Stimulated activated CD8-positive, alpha-beta memory T cell treated with anti-CD3 and anti-CD28 coated beads, Interleukin-7, amount 100 ng/mL, for 1 hour (primary cell): ENCODE data around the gene CCT8.

Experiments
- DNase-seq, 2 donors: peaks; one replicate each; pipeline ENCODE4 v3.0.0-alpha.2; 2020; ENCODE audit warnings: low read depth in 2 of 2

CCT8 gene

DNA sequence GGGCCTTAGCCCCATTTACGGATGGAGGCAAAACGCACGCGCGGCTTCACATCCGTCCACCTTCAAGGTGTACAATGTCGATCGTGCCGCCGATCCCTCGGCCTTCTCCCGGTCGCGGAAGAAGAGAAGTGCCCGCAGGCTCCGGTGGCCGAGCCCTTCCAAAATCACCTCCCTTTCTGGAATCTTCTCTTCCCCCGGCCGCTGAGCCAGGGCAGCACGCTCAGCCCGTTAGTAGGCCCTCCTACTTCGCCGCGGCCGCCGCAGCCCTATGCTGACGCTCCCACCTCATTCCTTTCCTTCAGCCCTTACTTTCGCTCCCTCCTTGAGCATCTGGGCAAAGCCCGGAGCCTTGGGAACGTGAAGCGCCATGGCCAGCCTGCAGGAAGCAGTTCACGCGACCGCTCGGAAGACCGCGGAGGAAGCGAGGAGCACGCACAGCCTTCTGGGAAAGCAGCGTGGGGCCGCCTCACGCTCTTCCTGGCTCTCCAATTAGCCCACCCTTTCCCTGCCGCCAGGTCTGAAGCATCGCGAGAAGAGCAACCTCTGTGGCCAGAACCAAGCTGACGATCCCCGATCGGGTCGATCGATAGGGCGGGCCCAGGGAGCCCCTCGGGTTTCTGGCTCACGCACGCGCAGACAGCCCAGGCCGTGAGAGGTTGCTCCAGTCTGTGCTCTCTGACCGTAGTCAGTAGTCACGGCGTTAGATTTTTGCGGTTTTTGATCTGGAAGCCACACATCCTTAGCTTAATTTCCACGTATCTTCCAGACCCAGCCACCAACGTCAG lies at the start of gene CCT8:
TSS of gene CCT8 (minus strand) at position 427 of the 785 bp plus-strand sequence. CDS start at position 369, 58 bp downstream.
- peak; percentile 97 for DNase-seq

- DNase-seq: no peak
These were observed 48.3 kb upstream of the CCT8 start for GRCh38 chr21:29121759-29122158.

GRCh38 chr21:29117372-29117955 lies 44.0 kb upstream of the CCT8 start:
- no peak for DNase-seq

- DNase-seq: no peak
These were observed 42.5 kb upstream of the CCT8 start for GRCh38 chr21:29115899-29116298.

- DNase-seq: no peak
These were observed 41.5 kb upstream of the CCT8 start for GRCh38 chr21:29114765-29115500.

- no peak for DNase-seq
These were observed 31.8 kb upstream of the CCT8 start for GRCh38 chr21:29105218-29105617.

DNA sequence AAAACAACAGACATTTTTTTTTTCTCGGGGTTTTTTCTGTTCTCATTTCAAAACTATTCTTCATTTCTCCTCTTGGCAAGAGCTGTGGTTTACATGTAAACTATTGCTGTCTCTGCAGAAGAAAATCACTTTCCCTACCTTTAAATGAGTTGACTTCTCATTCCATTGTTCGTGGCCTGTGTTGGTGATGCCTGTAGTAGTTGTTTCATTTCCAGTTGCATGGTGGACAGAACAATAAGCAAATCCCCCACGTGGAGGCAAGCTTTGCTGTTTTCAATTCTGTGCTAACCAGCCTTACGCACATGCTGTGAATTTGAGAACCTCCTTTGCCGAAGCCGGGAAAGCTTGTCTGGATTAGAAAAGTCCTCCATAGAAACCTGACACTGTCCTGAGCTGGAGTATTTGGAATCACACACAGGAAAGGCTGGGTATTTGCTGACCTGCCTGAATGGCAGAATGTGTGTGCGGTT lies 30.8 kb upstream of the CCT8 start:
- no peak for DNase-seq

DNA sequence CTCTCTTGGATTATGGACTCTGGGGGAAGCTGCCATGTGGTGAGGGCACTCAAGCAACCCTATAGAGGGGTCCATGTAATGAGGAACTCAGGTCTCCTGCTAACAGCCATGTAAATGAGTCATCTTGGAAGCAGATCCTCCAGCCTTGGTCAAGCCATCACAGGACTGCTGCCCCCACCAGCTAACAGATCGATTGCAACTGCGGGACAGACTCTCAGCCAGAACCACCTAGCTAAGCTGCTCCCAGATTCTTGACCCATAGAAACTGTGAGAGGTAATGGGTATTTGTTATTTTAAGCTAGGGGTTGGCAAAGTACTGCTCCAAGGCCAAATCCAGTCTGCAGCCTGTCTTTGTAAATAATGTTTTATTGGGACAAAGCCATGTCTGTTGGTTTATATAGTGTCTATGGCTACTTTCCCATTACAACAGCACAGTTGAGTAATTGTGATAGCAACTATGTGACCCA lies 29.4 kb upstream of the CCT8 start:
- DNase-seq: no peak

- DNase-seq: no peak
These were observed 24.7 kb upstream of the CCT8 start for GRCh38 chr21:29098156-29098555.

DNA sequence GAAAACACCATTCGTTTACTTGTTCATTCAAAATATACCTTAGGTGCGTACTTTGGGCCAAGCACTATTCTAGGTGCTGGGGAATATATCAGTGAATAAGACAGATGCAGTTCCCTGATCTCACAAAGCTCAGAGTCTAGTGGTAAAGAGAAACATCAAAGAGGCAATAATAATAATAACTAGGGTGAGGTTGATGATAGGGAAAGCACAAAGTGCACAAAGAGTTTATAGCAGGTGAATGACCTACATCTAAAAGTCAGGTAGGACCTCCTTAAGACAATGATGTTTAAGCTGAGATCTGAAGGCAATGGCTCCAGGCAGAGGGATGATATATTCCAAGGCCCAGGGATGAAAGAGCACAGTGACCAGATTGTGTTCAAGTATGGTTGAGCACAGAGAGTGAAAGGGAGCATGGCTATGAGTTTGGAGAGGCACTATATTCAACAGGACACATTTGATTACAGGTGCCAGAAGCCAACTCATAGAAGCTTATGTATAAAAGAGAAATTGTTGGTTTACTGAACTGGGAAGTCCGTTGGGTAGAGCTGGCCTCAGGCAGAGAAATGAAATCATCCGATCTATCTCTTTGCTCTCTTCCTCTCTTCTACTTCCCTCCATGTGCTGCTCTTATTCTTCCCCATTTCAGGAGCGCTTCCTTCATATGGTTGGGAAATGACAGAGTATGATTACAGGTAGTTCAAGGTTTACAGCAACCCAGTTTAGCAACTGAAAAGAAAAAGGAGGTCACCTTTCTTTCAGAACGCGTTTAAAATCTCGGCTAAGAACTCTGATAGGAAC lies 23.0 kb upstream of the CCT8 start:
- DNase-seq: no peak

DNA sequence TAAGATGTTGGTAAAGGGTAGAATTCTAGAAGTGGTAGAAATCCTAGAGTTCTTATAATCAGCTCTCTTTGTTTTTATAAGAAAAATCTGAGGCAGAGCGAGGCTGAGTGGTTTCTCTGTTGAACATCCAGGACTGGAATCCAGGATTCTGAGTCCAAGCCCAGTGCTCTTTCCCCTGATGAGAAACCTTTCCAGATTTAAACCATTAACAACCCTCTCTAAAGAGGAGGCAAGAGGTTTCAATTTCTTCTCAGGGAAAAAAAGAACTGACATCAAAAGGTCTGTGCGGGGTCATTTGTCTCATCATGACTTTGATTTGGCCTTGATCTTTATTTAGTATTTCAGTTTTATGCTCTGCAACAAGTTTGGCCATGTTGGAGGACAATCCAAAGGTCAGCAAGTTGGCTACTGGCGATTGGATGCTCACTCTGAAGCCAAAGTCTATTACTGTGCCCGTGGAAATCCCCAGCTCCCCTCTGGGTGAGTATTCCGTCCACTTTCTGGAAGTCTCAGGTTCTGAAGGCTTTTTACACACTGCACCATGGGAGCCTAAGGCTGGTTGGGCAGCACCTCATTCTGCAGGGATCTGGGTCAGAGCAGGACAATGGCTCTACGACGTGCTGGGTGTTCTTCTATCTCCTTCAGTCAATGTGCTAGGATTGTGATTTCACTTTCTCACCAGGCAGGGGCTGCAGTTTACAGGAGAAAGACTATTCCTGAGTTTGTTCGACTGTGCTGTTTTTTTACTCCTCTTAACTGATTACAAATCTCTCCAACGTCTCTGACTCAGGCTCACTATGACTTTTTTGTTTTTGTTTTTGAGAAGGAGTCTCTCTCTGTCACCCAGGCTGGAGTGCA lies 18.9 kb upstream of the CCT8 start:
- no peak for DNase-seq

DNA sequence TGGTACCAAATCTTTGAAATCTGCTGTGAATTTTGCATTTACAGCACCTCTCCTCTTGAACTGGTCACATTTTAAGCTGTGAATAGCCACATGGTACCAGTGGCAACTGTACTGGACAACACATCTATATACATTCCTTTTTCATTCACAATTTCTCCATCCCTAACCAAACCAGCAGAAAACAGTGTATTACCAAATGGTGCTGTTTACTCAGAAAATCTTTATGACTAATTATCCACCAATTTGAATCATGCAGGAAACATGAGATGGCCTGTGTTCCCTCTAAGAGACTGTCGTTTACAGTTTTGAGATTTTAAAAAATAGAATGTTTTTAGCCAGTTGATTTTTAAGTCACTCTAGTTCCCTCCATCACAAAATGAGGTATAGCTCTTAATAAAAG lies 17.6 kb upstream of the CCT8 start:
- DNase-seq: no peak

DNA sequence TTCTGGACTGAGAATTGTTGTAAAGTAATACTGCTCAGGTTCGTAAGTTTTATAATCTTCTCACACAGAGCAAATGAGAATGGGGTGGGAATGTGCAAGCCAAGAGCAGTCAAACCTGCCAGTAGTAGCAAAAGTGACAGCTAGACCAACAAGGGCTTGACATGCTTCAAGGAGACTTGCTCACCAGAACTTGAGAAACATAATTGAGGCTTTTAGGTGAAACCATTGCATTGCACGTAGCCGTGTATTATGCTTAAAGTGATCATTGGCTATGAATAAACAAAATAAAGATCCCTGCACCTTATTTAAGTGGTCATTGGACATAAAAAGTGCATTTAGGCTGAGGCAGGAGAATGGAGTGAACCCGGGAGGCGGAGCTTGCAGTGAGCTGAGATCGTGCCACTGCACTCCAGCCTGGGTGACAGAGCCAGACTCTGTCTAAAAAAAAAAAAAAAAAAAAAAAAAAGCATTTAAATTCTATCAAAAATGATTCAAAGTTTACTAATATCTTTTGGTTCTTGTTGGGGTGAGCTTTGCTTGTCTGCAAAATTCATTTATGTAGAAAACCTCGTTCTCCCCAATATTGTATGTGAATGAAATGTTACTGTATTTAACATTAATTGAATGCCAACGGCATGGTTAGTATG lies 11.8 kb upstream of the CCT8 start:
- DNase-seq: no peak

DNA sequence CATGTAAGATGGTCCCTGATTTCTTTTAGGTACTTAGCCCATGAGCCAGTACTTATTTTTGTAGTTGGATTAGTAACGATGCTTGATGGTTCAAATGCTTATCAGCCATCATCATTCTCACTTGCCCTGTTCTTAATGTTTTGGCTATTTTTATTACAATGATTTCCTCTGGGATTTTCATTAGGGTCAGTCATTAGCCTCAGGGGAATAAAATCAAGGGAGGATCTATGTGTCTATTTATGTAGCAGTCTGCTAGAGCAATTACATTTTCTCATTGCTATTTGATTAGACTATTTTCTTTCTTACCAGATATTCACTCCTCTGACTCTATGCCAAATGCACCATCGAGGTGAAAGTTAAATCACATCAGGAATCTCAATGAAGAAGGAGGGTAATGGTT lies 10.9 kb upstream of the CCT8 start:
- no peak for DNase-seq

DNA sequence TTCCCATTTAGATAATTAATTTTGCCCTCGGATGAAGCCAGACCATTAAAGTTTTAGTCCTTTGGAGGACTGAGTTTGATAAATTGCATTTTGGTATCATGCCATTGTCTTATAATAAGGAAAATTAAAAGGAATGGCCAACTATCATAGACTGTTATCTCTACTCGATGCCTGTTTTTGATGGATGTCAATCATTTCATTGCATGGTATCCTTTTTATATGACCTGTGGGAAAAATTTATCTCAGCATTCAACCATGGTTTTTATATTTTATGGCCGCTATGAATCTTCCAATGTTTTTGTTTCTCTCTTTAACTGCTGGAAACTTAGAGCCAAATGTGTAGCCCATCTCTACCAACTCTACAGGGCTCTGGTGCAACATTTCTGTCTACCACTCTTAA lies 9.9 kb upstream of the CCT8 start:
- no peak for DNase-seq

DNA sequence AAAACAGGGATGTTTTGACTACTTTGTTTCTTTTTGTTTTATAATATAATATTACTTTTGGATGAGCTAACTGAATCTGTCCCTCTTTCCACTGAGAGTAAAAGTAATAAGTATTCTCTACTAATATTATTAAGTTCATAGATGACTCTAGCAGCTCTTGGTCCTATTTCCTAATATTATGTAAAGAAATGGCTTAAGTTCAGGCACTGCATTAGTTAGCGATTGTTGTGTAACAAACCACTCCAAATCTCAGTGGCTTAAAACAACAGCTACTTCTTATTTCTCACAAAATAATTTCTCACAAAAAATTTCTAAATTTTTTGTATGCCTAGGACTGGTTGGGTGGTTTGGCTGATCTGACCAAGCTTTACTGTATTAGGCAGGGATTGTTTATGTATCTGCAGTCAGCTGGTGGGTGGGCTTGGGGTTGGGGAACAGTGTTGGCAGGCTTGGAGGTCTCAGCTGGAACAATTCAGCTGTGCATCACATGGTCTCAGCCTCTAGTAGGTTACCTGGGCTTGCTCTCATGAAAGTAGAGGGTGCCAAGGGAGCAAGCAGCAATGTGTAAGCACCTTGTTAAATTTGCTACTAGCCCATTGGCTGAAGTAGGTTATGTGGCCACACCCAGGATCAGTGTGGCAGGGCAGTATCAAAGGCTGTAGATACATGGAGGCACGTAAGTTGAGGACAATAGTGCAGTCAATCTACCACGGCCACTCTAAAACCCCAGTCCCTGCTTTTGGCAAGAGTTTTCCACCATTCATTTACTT lies 8.8 kb upstream of the CCT8 start:
- DNase-seq: no peak

DNA sequence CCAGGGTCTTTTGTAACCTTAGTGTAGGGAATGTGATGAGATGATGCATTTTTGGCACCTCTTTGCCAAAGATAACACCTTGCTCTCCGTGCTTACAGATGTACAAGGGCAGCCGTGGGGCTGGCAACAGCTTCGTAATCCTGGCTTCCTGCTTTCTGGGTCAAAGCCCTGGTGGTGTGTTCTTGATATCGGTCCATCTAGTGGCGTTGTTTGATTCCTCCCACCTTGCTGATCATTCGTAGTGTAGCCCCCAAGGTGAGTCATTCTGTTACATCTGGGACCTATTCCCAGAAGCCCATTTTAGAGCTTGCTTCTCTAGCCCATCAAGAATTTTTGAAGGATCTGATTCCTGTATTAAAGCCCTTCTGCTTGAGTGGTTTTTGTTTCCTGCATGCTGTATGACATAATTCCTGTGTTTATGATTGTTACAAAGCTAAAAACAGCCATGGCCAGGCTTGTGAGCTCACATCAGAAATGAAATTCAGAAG lies 7.0 kb upstream of the CCT8 start:
- DNase-seq: no peak

- no peak for DNase-seq
These were observed 5.7 kb upstream of the CCT8 start for GRCh38 chr21:29078869-29079767.
